MG63 (cell line): ENCODE measurements around the gene ELAVL3. TPM values are rescaled to one million over a fixed set of nuclear protein-coding genes. Genes with fewer than 3 reads are reported as not detected.
"Not testable (repeated sequence)": the region's sequence is repeated elsewhere in the genome, so short reads cannot be mapped to it uniquely, and the experiment has no call there.

Experiments
- DNase-seq: peaks from one replicate; pipeline ENCODE4 v3.0.0-alpha.2; 2020
- H3K27me3 ChIP-seq: fragments of 250-450 bp; sonication (Bioruptor Pico); 2 replicates; pipeline ENCODE4 v1.5.1; 2020; ENCODE audit warnings: mild to moderate bottlenecking, moderate library complexity
- H3K36me3 ChIP-seq: fragments of 250-450 bp; sonication (Bioruptor Pico); 2 replicates; pipeline ENCODE4 v1.5.1; 2020; ENCODE audit warnings: mild to moderate bottlenecking, moderate library complexity
- H3K4me3 ChIP-seq: fragments of 250-450 bp; sonication (Bioruptor Pico); 2 replicates; pipeline ENCODE4 v1.5.1; 2020; ENCODE audit warnings: mild to moderate bottlenecking, moderate library complexity
- H3K9me3 ChIP-seq: fragments of 250-450 bp; sonication (Bioruptor Pico); 2 replicates; pipeline ENCODE4 v1.5.1; 2020; ENCODE audit warnings: mild to moderate bottlenecking, moderate library complexity
- total RNA-seq: library from RNA; depleted of rRNA; stranded (reverse); fragments of >200 nt; shearing (Covaris generic); gene quantifications from 2 replicates; pipeline ENCODE4 v1.2.3, GENCODE V29; 2014; ENCODE audit warnings: low replicate concordance

The ELAVL3 gene
- total RNA-seq, 1 experiment from 2014 or later = not detected

DNA sequence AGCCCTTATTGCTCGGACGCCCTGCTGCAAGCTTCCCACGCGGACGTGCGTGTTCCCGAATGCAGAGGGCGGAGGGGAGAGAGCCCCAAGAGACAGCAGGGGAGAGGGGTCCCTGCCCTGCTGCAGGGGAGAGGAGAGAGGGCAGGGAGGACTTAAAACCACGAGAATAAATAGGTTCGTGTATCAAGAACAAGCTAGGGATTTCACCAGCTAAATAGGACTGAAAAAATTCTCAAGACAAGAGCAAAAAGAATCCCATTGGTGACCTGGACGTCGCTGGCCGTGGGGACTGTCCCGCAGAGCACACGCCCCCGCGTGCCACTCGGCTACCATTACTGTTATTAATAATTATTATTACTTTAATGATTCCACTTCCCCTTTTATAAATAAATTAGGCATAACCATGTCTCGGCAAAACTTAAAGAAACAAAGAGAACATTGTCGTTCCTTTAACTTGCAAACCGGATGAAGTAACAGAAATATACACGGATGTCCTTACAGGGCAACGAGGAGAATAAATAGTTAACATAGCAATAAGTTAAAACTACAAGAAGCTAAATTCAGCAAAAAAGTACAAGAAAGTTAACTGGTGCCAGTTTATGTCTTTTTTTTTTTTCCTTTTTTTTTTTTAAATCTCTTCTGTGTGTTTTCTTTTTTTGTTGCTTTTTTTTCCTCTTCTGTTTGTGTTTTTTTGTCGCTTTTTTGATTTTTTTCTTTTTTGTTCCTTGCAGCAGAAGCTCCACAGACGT, 28.8 kb downstream of the ELAVL3 start:
- DNase-seq = no peak
- Histone ChIP-seq H3K9me3 (no peaks in the 10 kb centered on the region), H3K4me3 (no peak overlapping the region), H3K36me3 (peaks cover 38% of the 10 kb centered on the region), H3K27me3 (no peaks in the 10 kb centered on the region)

DNA sequence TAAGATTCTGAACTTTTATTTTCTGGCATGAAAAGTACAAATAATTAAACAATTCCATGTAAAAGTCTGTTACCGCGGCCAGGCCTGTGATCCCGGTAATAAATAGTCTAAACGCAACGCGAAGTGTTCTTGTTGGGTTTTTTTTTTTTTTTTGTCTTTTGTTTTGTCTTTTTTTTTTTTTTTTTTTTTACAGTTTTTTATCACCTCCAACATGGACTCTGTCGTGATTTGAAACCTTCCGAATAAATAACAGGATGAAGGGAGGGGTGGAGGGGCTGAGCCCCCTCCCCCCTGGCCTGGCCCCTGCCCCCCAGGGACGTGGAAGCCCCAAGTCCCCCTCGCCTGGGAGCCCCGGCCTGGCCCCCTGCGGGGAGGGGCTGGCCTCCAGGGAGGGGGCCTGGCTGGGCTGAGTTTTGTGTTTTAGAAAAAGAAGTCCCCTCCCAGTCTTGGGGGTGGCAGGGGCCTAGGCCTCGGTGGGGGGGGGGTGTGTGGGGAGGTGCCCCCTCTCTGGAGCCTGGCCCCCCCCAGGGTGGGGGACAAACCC, 29.4 kb downstream of the ELAVL3 start:
- H3K27me3 ChIP-seq = no peaks in the 10 kb centered on the region
- no peak for DNase-seq
- no peak overlapping the region for H3K4me3 ChIP-seq

DNA sequence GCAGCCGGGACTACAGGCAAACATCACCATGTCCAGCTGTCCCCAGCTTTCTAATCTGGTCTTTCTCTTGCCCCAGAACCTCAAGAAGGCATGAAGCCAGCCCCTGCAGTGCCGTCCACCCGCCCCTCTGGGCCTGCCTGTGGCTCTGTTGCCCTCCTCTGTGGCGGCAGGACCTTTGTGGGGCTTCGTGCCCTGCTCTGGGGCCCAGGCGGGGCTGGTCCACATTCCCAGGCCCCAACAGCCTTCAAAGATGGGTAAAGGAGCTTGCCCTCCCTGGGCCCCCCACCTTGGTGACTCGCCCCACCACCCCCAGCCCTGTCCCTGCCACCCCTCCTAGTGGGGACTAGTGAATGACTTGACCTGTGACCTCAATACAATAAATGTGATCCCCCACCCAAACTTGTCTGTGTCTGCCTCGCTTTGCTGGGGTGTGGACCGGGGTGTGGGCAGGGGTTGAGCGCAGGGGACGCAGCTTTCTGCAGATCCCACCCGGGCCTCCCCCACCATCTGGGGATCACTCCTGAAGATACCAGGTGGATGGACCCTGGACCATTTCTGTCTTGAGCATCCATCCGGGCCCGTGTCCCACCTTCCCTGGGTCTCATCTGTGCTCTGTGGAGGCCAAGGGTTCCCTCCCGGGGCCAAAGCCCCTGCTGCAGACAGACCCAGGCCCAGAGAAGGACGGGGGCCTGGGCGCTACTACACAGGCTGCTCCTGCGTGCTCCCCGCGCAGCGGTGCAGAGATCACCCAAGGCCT, 30.1 kb downstream of the ELAVL3 start:
- Histone ChIP-seq H3K36me3 (peaks cover 48% of the 10 kb centered on the region), H3K4me3 (no peak overlapping the region), H3K27me3 (no peaks in the 10 kb centered on the region), H3K9me3 (no peaks in the 10 kb centered on the region)
- no peak for DNase-seq

More for the DNA sequence above, 29.4 kb downstream of the ELAVL3 start:
- H3K9me3 ChIP-seq = no peaks in the 10 kb centered on the region
- peaks cover 44% of the 10 kb centered on the region for H3K36me3 ChIP-seq

DNA sequence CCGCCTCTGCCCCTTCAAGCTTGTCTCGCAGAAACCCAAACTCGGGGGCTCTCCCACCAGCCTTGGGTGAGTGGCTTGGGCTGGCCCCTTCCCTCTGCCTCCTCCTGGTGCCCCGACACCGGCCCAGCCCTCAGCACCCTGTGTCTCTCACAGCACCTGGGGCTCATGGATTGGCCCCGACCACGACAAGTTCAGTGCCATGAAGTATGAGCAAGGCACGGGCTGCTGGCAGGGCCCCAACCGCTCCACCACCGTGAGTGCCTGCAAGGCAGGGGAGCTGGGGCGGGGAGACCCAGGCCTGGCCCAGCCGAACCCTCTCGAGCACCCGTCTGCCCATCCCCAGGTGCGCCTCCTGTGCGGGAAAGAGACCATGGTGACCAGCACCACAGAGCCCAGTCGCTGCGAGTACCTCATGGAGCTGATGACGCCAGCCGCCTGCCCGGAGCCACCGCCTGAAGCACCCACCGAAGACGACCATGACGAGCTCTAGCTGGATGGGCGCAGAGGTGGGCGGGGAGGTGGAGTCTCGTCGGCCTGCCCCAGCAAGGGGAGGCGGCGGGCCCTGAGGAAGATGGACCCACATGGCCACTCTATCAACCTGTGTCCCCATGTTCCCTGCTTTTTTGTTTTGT, 31.8 kb downstream of the ELAVL3 start:
- Histone ChIP-seq H3K27me3 (no peaks in the 10 kb centered on the region), H3K4me3 (no peak overlapping the region), H3K9me3 (no peaks in the 10 kb centered on the region), H3K36me3 (peaks cover 64% of the 10 kb centered on the region)
- no peak for DNase-seq

GRCh38 chr19:11448410-11448809, 32.4 kb downstream of the ELAVL3 start:
- DNase-seq = no peak
- no peaks in the 10 kb centered on the region for H3K27me3 ChIP-seq
- no peaks in the 10 kb centered on the region for H3K9me3 ChIP-seq
- peaks cover 70% of the 10 kb centered on the region for H3K36me3 ChIP-seq
- no peak overlapping the region for H3K4me3 ChIP-seq

- no peak for DNase-seq
- Histone ChIP-seq H3K36me3 (peaks cover 78% of the 10 kb centered on the region), H3K27me3 (no peaks in the 10 kb centered on the region), H3K9me3 (no peaks in the 10 kb centered on the region), H3K4me3 (no peak overlapping the region)
Observed at GRCh38 chr19:11447347-11448262, 33.2 kb downstream of the ELAVL3 start.

GRCh38 chr19:11446652-11447301, 34.1 kb downstream of the ELAVL3 start:
- H3K36me3 ChIP-seq = peaks cover 86% of the 10 kb centered on the region

DNA sequence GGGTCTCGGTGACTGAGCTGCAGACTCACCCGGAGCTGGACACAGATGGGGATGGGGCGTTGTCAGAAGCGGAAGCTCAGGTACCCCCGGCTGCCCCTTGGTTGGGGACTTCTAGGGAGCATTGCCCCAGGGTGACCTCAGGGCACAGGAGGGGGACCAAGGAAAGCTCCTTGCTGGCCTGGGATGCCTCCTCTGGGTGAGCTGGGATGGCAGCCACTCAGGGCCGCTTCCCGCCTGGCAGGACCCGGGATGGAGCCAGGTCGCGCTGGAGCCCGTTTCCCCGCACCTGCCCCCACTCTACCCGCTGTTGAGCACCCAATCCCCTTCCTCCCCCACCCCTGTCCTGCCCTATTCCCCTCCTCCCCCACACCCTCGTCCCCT, 34.6 kb downstream of the ELAVL3 start:
- H3K36me3 ChIP-seq = peaks cover 92% of the 10 kb centered on the region

More at GRCh38 chr19:11446652-11447301, 34.1 kb downstream of the ELAVL3 start:
- Histone ChIP-seq H3K27me3 (no peaks in the 10 kb centered on the region), H3K4me3 (no peak overlapping the region), H3K9me3 (no peaks in the 10 kb centered on the region)
- peak; percentile 57 for DNase-seq

DNA sequence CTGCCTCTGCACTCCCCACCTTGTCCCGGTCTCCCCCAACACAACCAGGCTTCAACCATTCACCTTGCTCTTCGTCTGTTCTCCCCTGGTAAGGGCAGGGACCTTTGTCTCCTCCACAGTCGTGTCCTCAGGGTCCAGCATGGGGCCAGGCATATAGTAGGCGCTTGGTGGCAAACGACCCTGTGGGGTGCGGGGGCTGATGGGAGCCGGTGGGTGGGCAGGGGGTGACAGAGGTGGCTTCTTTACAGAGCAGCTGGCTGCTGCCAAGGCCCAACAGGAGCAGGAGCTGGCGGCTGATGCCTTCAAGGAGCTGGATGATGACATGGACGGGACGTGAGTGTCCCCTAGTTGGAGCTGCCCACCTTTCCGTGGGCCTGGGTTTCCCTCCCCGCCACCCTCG, 35.7 kb downstream of the ELAVL3 start:
- no peaks in the 10 kb centered on the region for H3K27me3 ChIP-seq
- H3K9me3 ChIP-seq = no peaks in the 10 kb centered on the region
- H3K4me3 ChIP-seq = no peak overlapping the region
- DNase-seq = no peak
- H3K36me3 ChIP-seq = peaks cover 93% of the 10 kb centered on the region

More for the DNA sequence above, 34.6 kb downstream of the ELAVL3 start:
- Histone ChIP-seq H3K9me3 (no peaks in the 10 kb centered on the region), H3K27me3 (no peaks in the 10 kb centered on the region), H3K4me3 (no peak overlapping the region)
- DNase-seq = no peak

GRCh38 chr19:11444059-11444458, 36.8 kb downstream of the ELAVL3 start:
- Histone ChIP-seq H3K4me3 (no peak overlapping the region), H3K9me3 (no peaks in the 10 kb centered on the region), H3K36me3 (peaks cover 91% of the 10 kb centered on the region), H3K27me3 (no peaks in the 10 kb centered on the region)
- no peak for DNase-seq

DNA sequence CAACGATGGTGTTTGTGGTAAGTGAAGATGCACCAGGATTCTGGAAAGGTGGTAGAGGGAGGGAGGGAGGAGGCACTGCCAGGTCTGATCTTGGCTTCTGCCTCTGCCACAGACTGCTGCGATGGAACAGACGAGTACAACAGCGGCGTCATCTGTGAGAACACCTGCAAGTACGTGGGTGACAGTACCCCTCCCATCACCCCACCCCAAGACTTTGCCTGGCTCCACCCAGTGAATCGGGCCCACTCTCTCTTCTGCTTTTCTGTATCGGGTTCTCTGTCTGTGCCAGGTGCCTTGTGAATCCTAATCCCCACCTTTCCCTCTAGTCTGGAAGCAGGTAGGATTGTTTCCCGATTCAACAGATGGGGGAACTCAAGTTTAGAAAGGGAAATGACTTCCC, 42.9 kb downstream of the ELAVL3 start:
- H3K4me3 ChIP-seq = no peak overlapping the region
- no peaks in the 10 kb centered on the region for H3K27me3 ChIP-seq
- H3K36me3 ChIP-seq = peaks cover 68% of the 10 kb centered on the region
- no peak for DNase-seq
- H3K9me3 ChIP-seq = no peaks in the 10 kb centered on the region

GRCh38 chr19:11435833-11436313, 45.0 kb downstream of the ELAVL3 start:
- H3K4me3 ChIP-seq = peak overlapping the region; percentile 93
- peak; percentile 70 for DNase-seq
- H3K27me3 ChIP-seq = no peaks in the 10 kb centered on the region
- no peaks in the 10 kb centered on the region for H3K9me3 ChIP-seq
- H3K36me3 ChIP-seq = peaks cover 47% of the 10 kb centered on the region

DNA sequence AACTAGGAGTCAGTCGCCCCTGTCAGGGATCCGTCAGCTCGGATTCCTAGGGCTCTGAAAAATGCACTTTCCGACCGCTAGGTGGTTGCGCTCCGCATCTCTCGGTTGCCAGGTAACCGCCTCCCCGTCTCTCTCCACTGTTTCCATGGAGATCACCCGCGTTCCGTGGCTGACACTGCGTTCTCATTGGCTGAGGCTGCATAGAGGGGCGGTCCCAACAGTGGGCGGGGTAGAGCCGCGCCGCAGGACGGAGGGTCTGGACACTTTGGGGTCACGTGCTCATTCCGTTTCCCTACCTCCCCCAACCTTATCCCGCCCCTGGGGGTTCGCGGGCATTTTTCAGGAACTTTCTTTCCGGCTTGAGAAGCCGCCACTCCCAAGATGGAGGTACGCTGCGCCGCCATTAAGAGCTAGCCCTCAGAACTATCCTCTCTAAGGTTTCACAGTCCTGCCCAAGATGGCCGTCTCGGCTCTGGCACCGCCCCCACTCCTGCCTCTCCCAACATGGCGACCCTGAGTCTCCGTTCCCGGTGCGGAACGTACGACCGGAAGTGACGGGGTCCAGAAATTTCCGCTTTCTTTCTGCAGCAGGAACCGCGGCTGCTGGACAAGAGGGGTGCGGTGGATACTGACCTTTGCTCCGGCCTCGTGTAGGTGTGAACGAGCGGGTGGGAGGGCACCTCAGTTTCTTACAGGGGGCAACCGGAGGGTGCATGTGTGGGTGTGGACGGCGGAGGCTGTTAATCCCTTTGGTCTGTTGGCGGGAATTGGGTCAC, 45.6 kb downstream of the ELAVL3 start, which contains the start of the genes ODAD3 and PRKCSH:
ODAD3 (minus strand) TSS at position 65 of the 776 bp plus-strand sequence. CDS start 105 bp downstream, outside the sequence.
PRKCSH (plus strand) TSS at position 579 of the 776 bp plus-strand sequence. CDS start 483 bp downstream, outside the sequence.
- Histone ChIP-seq H3K36me3 (peaks cover 41% of the 10 kb centered on the region), H3K27me3 (no peaks in the 10 kb centered on the region), H3K9me3 (no peaks in the 10 kb centered on the region), H3K4me3 (peak within 1 kb of the TSS; percentile 93)
- DNase-seq = peak; percentile 100

GRCh38 chr19:11434703-11435056, 46.2 kb downstream of the ELAVL3 start:
- Histone ChIP-seq H3K27me3 (no peaks in the 10 kb centered on the region), H3K4me3 (peak overlapping the region; percentile 93), H3K36me3 (peaks cover 36% of the 10 kb centered on the region), H3K9me3 (no peaks in the 10 kb centered on the region)
- DNase-seq = no peak

- H3K4me3 ChIP-seq, H3K27me3 ChIP-seq, H3K9me3 ChIP-seq, DNase-seq: not testable (repeated sequence)
- H3K36me3 ChIP-seq = peaks cover 27% of the 10 kb centered on the region
Observed at GRCh38 chr19:11433526-11433925, 47.3 kb downstream of the ELAVL3 start.
